Measurements from ENCODE around the gene SEPTIN6. TPM values are rescaled to one million over a fixed set of nuclear protein-coding genes. Genes with fewer than 3 reads are reported as not detected.

Gene SEPTIN6
- total RNA-seq, 1 donor from 2014 or later = 20.9 TPM

DNA sequence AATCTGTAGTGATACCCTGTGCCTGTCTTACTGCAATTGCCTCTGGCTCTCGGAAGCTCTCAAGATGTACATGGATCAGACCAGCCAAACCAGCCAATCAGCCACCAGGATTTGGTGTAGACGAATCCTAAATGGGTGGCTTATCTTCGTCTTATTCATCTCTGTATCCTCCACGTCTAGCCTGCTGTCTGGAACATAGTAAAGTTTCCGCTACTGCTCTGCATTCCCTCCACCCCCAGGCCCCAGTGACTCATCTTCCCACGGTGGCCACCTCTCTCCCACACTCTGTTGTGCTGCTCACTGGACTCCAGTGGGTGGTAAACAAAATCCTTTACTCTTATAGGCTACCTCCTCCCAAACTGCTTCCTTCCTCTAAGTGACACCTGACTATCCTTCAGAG, 37.8 kb downstream of the SEPTIN6 start:
- intact Hi-C loops (cut with DNase I) = no loop called here
- Histone ChIP-seq H3K36me3 (no peaks in the 10 kb centered on the region), H3K27me3 (no peaks in the 10 kb centered on the region), H3K9me3 (no peaks in the 10 kb centered on the region), H3K4me1 (no peaks in the 10 kb centered on the region), H3K27ac (no peak overlapping the region), H3K4me3 (no peak overlapping the region)
- TF ChIP-seq, protein P1, sequence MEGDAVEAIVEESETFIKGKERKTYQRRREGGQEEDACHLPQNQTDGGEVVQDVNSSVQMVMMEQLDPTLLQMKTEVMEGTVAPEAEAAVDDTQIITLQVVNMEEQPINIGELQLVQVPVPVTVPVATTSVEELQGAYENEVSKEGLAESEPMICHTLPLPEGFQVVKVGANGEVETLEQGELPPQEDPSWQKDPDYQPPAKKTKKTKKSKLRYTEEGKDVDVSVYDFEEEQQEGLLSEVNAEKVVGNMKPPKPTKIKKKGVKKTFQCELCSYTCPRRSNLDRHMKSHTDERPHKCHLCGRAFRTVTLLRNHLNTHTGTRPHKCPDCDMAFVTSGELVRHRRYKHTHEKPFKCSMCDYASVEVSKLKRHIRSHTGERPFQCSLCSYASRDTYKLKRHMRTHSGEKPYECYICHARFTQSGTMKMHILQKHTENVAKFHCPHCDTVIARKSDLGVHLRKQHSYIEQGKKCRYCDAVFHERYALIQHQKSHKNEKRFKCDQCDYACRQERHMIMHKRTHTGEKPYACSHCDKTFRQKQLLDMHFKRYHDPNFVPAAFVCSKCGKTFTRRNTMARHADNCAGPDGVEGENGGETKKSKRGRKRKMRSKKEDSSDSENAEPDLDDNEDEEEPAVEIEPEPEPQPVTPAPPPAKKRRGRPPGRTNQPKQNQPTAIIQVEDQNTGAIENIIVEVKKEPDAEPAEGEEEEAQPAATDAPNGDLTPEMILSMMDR (IDR thresholded peaks at IDR 0.05) = no peak
- peak; percentile 57 for ATAC-seq
- no peak for DNase-seq

DNA sequence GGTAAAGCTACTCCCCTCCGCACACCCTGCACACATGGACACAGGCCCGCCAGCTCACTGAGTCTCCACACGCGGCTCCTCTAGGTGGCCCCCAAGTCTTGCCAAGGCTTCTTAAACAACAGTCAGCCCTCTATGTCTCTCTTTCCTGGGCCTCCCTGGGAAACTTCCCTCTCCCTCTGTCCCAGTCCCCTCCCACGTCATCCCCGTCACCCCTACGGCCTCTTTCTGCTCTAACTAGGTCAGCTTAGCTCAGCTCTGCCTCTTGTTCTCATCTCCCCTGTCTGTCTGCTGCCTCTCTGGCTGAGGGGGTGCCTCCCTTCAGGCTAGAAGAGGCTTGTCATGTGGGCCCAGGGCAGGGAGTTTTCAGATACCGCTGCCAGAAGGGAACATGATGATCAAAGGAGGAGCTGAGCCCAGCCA, 38.8 kb downstream of the SEPTIN6 start:
- Histone ChIP-seq H3K9me3 (no peaks in the 10 kb centered on the region), H3K27me3 (no peaks in the 10 kb centered on the region), H3K27ac (no peak overlapping the region), H3K36me3 (no peaks in the 10 kb centered on the region), H3K4me1 (no peaks in the 10 kb centered on the region), H3K4me3 (no peak overlapping the region)
- DNase-seq (no peak), ATAC-seq (peak; percentile 43)
- TF ChIP-seq, protein P1 (IDR thresholded peaks at IDR 0.05) = no peak
- intact Hi-C loops (cut with DNase I) = no loop called here

DNA sequence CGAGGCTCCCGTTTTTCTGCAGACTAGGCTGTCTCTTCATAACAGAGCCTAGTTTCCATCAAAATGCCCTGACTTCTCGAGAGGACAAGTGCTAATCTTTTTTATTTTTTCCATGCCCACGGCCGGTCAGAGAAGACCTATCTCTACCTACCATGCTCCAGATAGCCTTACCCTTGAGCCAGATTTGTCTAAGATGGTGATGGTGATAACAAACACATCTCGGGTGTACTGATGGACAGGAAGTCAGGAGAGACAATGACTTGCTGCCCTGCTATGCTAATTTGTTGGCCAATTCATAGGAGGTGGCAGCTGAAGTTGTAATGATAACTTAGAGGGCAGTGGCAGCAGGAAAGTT, 44.6 kb downstream of the SEPTIN6 start:
- no peak for DNase-seq
- no peaks in the 10 kb centered on the region for H3K27me3 ChIP-seq
- intact Hi-C loops (cut with DNase I) = no loop called here
- H3K9me3 ChIP-seq = no peaks in the 10 kb centered on the region
- no peaks in the 10 kb centered on the region for H3K4me1 ChIP-seq
- H3K27ac ChIP-seq = no peak overlapping the region
- no peak overlapping the region for H3K4me3 ChIP-seq
- TF ChIP-seq, protein P1 (IDR thresholded peaks at IDR 0.05) = no peak
- no peak for ATAC-seq
- no peaks in the 10 kb centered on the region for H3K36me3 ChIP-seq

DNA sequence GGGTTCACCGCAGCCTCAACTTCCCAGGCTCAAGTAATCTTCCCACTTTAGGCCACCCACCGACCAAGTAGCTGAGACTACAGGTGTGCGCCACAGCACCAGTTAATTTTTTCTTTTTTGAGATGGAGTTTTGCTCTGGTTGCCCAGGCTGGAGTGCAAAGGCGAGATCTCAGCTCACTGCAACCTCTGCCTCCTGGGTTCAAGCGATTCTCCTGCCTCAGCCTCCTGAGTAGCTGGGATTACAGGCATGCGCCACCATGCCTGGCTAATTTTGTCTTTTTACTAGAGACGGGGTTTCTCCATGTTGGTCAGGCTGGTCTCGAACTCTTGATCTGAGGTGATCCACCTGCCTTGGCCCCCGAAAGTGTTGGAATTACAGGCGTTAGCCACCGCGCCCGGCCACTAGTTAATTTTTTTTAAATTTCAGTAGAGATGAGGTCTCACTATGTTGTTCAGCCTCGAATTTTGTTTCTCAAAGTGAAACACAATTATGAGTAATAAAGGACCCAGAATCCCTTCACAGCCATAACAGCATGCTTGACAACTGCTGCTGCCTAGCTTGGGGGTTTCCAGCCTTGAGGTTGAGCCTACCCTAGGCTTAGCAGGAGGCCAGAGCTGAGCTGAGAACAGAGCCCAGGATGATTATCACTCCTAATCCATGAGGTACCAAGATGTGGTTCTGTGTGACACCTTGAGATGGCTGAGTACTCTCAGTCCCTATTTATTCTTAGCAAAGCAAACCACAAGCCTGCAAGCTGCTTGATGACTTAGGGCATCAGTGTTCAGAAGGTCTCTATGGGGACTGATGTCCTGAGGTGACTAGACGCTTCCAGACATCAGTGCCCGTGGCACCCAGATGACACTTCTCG, 45.2 kb downstream of the SEPTIN6 start:
- no peak overlapping the region for H3K4me3 ChIP-seq

DNA sequence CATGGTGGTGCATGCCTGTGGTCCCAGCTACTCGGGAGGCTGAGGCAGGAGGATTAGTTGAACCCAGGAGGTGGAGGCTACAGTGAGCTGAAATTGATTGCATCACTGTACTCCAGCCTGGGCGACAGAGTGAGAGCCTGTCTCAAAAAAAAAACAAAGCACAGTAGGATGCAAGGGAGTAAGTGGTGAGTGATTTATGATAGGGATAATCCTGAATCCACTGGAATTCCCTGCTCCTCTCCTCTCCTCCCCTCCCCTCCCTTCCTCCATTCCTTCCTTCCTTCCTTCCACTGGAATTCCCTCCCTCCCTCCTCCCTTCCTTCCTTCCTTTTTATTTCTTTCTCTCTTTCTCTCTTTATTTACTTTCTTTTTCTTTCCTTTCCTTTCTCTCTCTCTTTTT, 45.9 kb downstream of the SEPTIN6 start:
- no peak for ATAC-seq
- TF ChIP-seq, protein P1 (IDR thresholded peaks at IDR 0.05) = no peak

More for the DNA sequence above, 45.2 kb downstream of the SEPTIN6 start:
- Histone ChIP-seq H3K9me3 (no peaks in the 10 kb centered on the region), H3K27ac (no peak overlapping the region), H3K4me1 (no peaks in the 10 kb centered on the region), H3K36me3 (no peaks in the 10 kb centered on the region), H3K27me3 (no peaks in the 10 kb centered on the region)
- no peak for DNase-seq
- ATAC-seq = no peak
- intact Hi-C loops (cut with DNase I) = no loop called here
- TF ChIP-seq, protein P1 (IDR thresholded peaks at IDR 0.05) = no peak

More for the DNA sequence above, 45.9 kb downstream of the SEPTIN6 start:
- no peak for DNase-seq
- no peaks in the 10 kb centered on the region for H3K27me3 ChIP-seq
- intact Hi-C loops (cut with DNase I) = no loop called here
- no peaks in the 10 kb centered on the region for H3K9me3 ChIP-seq
- H3K4me1 ChIP-seq = no peaks in the 10 kb centered on the region
- H3K36me3 ChIP-seq = no peaks in the 10 kb centered on the region
- no peak overlapping the region for H3K4me3 ChIP-seq
- H3K27ac ChIP-seq = no peak overlapping the region

Data from upper lobe of right lung (tissue), 1 donor.